ENCODE measurements around the gene MGAT2. TPM values are rescaled to one million over a fixed set of nuclear protein-coding genes. Genes with fewer than 3 reads are reported as not detected.

Gene MGAT2
- 10 to 100 TPM; 21.4 to 23.5 TPM for total RNA-seq
- polyA plus RNA-seq (2013, experiment 1 of 2): 22.3 TPM
- polyA plus RNA-seq (2013, experiment 2 of 2): 22.9 TPM
- long read RNA-seq, experiment 1, transcript MGAT2-201 (1 exons, 2,687 nt): major isoform, 8 of 8 reads
- long read RNA-seq, experiment 1, partial matches to known transcripts: 0 of 8 reads
- long read RNA-seq, experiment 1, other reads (novel, unspliced or antisense): 0 of 8 reads
- long read RNA-seq, experiment 2, transcript MGAT2-201 (1 exons, 2,687 nt): major isoform, 56 of 56 reads
- long read RNA-seq, experiment 2, partial matches to known transcripts: 0 of 56 reads
- long read RNA-seq, experiment 2, other reads (novel, unspliced or antisense): 0 of 56 reads
- long read RNA-seq, experiment 3, transcript MGAT2-201 (1 exons, 2,687 nt): major isoform, 36 of 37 reads
- long read RNA-seq, experiment 3, partial matches to known transcripts: 0 of 37 reads
- long read RNA-seq, experiment 3, other reads (novel, unspliced or antisense): 1 of 37 reads
- long read RNA-seq, experiment 4, transcript MGAT2-201 (1 exons, 2,687 nt): major isoform, 7 of 7 reads
- long read RNA-seq, experiment 4, partial matches to known transcripts: 0 of 7 reads
- long read RNA-seq, experiment 4, other reads (novel, unspliced or antisense): 0 of 7 reads

DNA sequence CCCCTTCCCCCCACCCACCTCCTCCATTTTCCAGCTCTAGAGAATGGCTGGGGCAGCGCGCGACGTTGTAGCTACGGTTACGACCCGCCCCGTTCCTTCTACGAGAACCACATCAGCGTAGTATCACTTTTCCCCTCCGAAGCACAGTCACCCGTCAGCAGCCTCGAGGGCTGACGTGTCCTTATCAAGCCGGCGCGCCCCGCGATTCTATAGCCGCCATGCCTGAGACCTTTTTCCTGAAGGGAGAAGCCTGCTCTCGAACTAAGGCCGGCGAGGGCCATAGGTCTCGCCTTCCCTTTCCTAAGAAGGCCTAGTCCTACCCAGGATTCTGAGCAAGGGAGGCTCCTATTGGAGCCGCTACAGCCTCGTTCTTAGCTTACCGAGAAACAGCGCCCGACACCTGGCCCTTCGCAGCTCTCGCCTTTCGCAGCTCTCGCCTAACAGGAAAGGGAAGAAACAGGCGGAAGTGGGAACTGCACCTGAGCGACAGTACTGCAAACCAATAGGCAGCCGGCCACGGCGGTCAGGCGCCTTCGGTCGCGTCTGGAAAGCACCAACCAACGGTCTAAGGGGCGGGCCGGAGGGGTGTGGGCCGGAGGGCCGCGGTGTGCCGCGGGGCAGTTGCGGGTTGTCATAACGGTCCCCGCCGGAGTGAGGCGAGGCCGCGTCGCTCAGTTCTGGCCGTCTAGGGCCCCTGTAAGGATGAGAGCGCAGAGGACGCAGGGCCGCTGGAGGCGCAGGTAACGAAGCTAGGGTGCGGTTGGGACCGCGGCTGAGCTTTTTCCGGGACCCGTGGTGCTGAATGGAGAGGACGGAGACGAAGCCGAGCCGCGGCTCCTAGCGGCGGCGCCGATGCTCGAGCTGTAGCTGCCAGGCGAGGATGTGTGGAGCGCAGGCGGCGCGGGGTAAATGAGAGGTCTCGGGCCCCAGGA lies at the start of gene MGAT2, which contains the start of gene RPL36AL:
TSS of gene MGAT2 (plus strand) at position 618 of the 932 bp plus-strand sequence. CDS start 470 bp downstream, outside the sequence.
TSS of gene RPL36AL (minus strand) at position 445 of the 932 bp plus-strand sequence. CDS start 1,522 bp downstream, outside the sequence.
- H3K27ac Mint-ChIP-seq: peak within 1 kb of the TSS; percentile 97
- no peaks in the 10 kb centered on the region for H3K27me3 ChIP-seq (ENCODE audit: control insufficient read depth, insufficient read depth, low read length, poor library complexity, severe bottlenecking)
- WGBS, 2 experiments (ENCODE audit: insufficient coverage in 1 of 2, insufficient read length in 1 of 2): 0% methylated on average over 55 to 85 of the region's 85 CpGs
- no peaks in the 10 kb centered on the region for H3K9me3 Mint-ChIP-seq
- TF ChIP-seq, protein P1, sequence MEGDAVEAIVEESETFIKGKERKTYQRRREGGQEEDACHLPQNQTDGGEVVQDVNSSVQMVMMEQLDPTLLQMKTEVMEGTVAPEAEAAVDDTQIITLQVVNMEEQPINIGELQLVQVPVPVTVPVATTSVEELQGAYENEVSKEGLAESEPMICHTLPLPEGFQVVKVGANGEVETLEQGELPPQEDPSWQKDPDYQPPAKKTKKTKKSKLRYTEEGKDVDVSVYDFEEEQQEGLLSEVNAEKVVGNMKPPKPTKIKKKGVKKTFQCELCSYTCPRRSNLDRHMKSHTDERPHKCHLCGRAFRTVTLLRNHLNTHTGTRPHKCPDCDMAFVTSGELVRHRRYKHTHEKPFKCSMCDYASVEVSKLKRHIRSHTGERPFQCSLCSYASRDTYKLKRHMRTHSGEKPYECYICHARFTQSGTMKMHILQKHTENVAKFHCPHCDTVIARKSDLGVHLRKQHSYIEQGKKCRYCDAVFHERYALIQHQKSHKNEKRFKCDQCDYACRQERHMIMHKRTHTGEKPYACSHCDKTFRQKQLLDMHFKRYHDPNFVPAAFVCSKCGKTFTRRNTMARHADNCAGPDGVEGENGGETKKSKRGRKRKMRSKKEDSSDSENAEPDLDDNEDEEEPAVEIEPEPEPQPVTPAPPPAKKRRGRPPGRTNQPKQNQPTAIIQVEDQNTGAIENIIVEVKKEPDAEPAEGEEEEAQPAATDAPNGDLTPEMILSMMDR (conservative IDR thresholded peaks at IDR 0.05): peak; percentile 63
- H3K36me3 ChIP-seq (ENCODE audit: control insufficient read depth, insufficient read depth, low read length): peaks cover 52% of the 10 kb centered on the region
- peak within 1 kb of the TSS; percentile 91 for H3K4me3 ChIP-seq (ENCODE audit: low read length)
- H3K27ac ChIP-seq (ENCODE audit: low read depth, low read length): peak within 1 kb of the TSS; percentile 93
- peak within 1 kb of the TSS; percentile 98 for H3K4me3 Mint-ChIP-seq
- H3K4me1 Mint-ChIP-seq: peaks cover 16% of the 10 kb centered on the region
- H3K36me3 Mint-ChIP-seq (ENCODE audit: low read depth): peaks cover 19% of the 10 kb centered on the region
- peak within 1 kb of the TSS; percentile 88 for H3K9ac ChIP-seq (ENCODE audit: extremely low read depth, low read length, poor library complexity, severe bottlenecking)
- no peaks in the 10 kb centered on the region for H3K4me1 ChIP-seq (ENCODE audit: control insufficient read depth, insufficient read depth, low read length)
- no peaks in the 10 kb centered on the region for H3K27me3 Mint-ChIP-seq (ENCODE audit: insufficient read depth)
- no peaks in the 10 kb centered on the region for H3K9me3 ChIP-seq (ENCODE audit: control insufficient read depth, low read length)
- peak; percentile 99 for DNase-seq

DNA sequence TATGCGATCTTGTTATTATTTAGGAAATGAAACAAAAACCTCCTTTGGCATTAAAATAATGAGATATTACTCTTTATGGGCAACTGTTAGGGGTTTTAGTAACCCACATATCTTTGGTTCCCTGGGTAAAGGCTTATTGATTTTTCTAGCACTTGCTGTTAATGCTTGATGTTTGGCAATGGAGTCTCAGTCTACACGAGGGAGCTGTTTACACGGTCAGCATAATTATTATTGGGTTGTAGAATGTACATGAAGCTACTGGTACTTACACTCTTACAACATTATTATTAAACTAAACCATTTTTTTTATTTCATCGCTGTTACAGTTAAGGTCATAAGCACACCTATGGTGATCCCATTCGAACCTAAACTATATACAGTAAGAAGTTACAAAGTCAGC lies 46.6 kb upstream of the MGAT2 start:
- H3K36me3 Mint-ChIP-seq (ENCODE audit: low read depth): peaks cover 59% of the 10 kb centered on the region
- no peaks in the 10 kb centered on the region for H3K27me3 ChIP-seq (ENCODE audit: control insufficient read depth, insufficient read depth, low read length, poor library complexity, severe bottlenecking)
- no peaks in the 10 kb centered on the region for H3K4me1 Mint-ChIP-seq

More for the DNA sequence above, 46.6 kb upstream of the MGAT2 start:
- WGBS, 2 experiments (ENCODE audit: insufficient coverage in 1 of 2, insufficient read length in 1 of 2): 99 to 100% methylated on average over 2 to 4 of the region's 5 CpGs
- Histone ChIP-seq H3K27ac (ENCODE audit: low read depth, low read length) (no peak overlapping the region), H3K9me3 (ENCODE audit: control insufficient read depth, low read length) (peaks cover 9% of the 10 kb centered on the region), H3K36me3 (ENCODE audit: control insufficient read depth, insufficient read depth, low read length) (peaks cover 35% of the 10 kb centered on the region), H3K4me3 (ENCODE audit: low read length) (no peak overlapping the region), H3K4me1 (ENCODE audit: control insufficient read depth, insufficient read depth, low read length) (no peaks in the 10 kb centered on the region), H3K9ac (ENCODE audit: extremely low read depth, low read length, poor library complexity, severe bottlenecking) (no peak overlapping the region)
- H3K4me3 Mint-ChIP-seq: no peak overlapping the region
- H3K27ac Mint-ChIP-seq: no peak overlapping the region
- no peak for DNase-seq
- peaks cover 5% of the 10 kb centered on the region for H3K9me3 Mint-ChIP-seq
- TF ChIP-seq, protein P1 (conservative IDR thresholded peaks at IDR 0.05): no peak
- H3K27me3 Mint-ChIP-seq (ENCODE audit: insufficient read depth): no peaks in the 10 kb centered on the region

Data from endodermal cell (in vitro differentiated cells).